Nephron (organoid): ENCODE data around the gene PLD5.
A peak's percentile ranks its signal among the peaks of the same experiment; 100 is the strongest.
"Not testable (repeated sequence)": the region's sequence is repeated elsewhere in the genome, so short reads cannot be mapped to it uniquely, and the experiment has no call there.

Experiments
- H3K27ac Mint-ChIP-seq, 3 experiments: 2 replicates each; pipeline ENCODE4 v1.8.0; 2020; ENCODE audit warnings: mixed read lengths in 3 of 3, mild to moderate bottlenecking in 2 of 3, moderate library complexity in 1 of 3
- H3K27me3 Mint-ChIP-seq: 2 replicates; pipeline ENCODE4 v1.8.0; 2021; ENCODE audit warnings: low read depth, mild to moderate bottlenecking, moderate library complexity, mixed read lengths
- H3K36me3 Mint-ChIP-seq: 2 replicates; pipeline ENCODE4 v1.8.0; 2020; ENCODE audit warnings: low read depth, mixed read lengths
- H3K4me1 Mint-ChIP-seq: 2 replicates; pipeline ENCODE4 v1.8.0; 2020; ENCODE audit warnings: mixed read lengths
- H3K4me3 Mint-ChIP-seq, 3 experiments: 2 replicates each; pipeline ENCODE4 v1.8.0; 2020; ENCODE audit warnings: mild to moderate bottlenecking in 3 of 3, mixed read lengths in 3 of 3, moderate library complexity in 2 of 3
- H3K9me3 Mint-ChIP-seq: 2 replicates; pipeline ENCODE4 v1.8.0; 2020; ENCODE audit warnings: mixed read lengths
- TF ChIP-seq, protein P1 (sequence below), 3 experiments: fragments of 200-600 bp; sonication (generic); IDR thresholded peaks; one replicate each; pipeline ENCODE4 v1.5.0; 2021; ENCODE audit warnings: antibody characterized with exemption in 3 of 3; ENCODE audit not compliant: unreplicated experiment in 3 of 3

Gene PLD5

DNA sequence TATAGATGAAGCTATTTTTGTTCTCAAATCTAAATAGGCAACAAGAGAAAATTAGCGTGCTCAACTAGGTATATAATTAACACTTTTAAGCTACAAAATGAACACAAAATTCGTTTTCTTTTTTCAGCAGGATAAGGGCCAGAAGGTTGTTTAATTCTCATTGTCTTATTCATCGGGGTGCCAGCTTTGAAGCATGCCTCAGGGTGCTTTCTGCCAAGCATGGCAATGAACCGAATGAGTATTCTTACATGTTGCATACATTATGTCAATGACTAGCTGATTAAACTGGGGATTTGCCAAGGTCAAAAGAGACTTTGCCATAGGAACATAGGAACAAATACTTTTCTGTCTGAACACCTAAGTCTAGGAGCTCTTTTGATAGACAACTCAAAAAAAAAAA is 423.6 kb downstream of the PLD5 start:
- Mint-ChIP-seq H3K4me3 (no peak overlapping the region), H3K4me1 (no peaks in the 10 kb centered on the region), H3K36me3 (no peaks in the 10 kb centered on the region), H3K27me3 (no peaks in the 10 kb centered on the region), H3K27ac (peak overlapping the region in 1 of 3 experiments; percentile 31), H3K9me3 (peaks cover 3% of the 10 kb centered on the region)
- TF ChIP-seq, protein P1, sequence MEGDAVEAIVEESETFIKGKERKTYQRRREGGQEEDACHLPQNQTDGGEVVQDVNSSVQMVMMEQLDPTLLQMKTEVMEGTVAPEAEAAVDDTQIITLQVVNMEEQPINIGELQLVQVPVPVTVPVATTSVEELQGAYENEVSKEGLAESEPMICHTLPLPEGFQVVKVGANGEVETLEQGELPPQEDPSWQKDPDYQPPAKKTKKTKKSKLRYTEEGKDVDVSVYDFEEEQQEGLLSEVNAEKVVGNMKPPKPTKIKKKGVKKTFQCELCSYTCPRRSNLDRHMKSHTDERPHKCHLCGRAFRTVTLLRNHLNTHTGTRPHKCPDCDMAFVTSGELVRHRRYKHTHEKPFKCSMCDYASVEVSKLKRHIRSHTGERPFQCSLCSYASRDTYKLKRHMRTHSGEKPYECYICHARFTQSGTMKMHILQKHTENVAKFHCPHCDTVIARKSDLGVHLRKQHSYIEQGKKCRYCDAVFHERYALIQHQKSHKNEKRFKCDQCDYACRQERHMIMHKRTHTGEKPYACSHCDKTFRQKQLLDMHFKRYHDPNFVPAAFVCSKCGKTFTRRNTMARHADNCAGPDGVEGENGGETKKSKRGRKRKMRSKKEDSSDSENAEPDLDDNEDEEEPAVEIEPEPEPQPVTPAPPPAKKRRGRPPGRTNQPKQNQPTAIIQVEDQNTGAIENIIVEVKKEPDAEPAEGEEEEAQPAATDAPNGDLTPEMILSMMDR (IDR thresholded peaks at IDR 0.05; ENCODE audit: unreplicated experiment in 3 of 3): no peak

DNA sequence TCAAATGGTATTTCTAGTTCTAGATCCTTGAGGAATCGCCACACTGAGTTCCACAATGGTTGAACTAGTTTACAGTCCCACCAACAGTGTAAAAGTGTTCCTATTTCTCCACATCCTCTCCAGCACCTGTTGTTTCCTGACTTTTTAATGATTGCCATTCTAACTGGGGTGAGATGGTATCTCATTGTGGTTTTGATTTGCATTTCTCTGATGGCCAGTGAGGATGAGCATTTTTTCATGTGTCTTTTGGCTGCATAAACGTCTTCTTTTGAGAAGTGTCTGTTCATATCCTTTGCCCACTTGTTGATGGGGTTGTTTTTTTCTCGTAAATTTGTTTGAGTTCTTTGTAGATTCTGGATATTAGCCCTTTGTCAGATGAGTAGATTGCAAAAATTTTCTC is 427.2 kb downstream of the PLD5 start:
- H3K4me3 Mint-ChIP-seq, H3K27ac Mint-ChIP-seq, H3K36me3 Mint-ChIP-seq, H3K27me3 Mint-ChIP-seq, H3K9me3 Mint-ChIP-seq, H3K4me1 Mint-ChIP-seq: not testable (repeated sequence)

DNA sequence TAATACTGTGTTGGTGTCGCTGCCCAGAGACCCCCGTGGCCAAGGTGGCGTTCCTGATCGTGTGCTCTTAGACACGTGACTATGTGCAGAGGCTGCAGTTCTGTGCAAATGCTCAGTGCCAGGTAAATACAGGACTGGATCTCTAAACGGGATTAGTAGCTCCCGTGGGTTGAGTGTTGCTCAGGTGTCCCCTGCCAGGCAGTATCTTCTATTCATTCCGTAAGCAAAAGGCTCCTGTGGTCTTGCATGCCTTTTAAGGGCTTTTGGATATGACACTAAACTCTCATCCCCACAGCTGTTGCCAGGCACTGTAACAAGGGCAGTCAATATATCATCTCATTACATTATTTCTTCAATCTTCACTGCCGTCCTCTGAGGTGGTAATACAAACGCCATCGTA is 431.4 kb downstream of the PLD5 start:
- H3K27me3 Mint-ChIP-seq: no peaks in the 10 kb centered on the region

DNA sequence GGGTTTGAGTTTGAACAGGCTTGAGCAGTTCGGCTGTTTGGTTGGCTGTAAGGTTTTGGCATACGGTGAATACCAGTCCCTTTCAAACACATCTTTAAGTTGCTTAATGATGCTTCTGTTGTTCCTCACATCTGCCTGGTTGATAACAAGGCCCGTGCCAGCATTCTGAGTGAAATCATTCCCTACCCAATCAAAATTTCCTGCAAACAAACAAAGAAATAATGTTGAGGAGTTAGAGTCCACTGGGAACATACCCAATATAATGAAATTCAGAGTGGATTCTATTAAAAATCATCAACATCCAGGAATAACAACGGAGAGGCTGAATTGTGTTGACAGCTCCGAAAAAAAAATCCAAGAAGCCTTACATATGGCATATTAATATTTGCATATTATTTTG is 434.6 kb downstream of the PLD5 start:
- Mint-ChIP-seq H3K9me3 (no peaks in the 10 kb centered on the region), H3K27me3 (no peaks in the 10 kb centered on the region), H3K4me3 (no peak overlapping the region), H3K4me1 (peaks cover 24% of the 10 kb centered on the region), H3K36me3 (no peaks in the 10 kb centered on the region), H3K27ac (peak overlapping the region in 1 of 3 experiments; percentile 68)
- TF ChIP-seq, protein P1 (IDR thresholded peaks at IDR 0.05; ENCODE audit: unreplicated experiment in 3 of 3): no peak

More for the DNA sequence above, 431.4 kb downstream of the PLD5 start:
- no peaks in the 10 kb centered on the region for H3K36me3 Mint-ChIP-seq
- H3K9me3 Mint-ChIP-seq: peaks cover under 1% of the 10 kb centered on the region
- TF ChIP-seq, protein P1 (IDR thresholded peaks at IDR 0.05; ENCODE audit: unreplicated experiment in 3 of 3): no peak
- H3K4me3 Mint-ChIP-seq: no peak overlapping the region
- no peak overlapping the region for H3K27ac Mint-ChIP-seq
- H3K4me1 Mint-ChIP-seq: peaks cover 17% of the 10 kb centered on the region

DNA sequence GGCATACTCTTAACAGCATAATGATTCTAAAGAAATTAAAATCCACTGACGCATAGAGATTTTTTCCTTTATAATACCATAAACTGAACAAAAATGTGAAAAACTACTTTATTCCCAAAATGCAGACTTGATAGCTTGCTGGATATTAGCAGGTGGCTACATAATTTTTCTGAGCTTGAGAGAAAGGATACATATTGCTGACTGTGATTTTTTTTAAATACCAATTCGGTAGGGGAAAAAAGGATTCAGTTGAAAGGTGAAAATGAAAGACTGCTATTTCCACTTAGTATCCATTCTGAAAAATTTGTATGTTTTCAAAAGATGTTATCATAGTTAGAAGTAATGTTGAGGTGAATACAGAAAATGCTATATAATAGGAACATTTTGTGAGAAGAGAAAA is 435.6 kb downstream of the PLD5 start:
- TF ChIP-seq, protein P1 (IDR thresholded peaks at IDR 0.05; ENCODE audit: unreplicated experiment in 3 of 3): no peak
- no peaks in the 10 kb centered on the region for H3K27me3 Mint-ChIP-seq
- H3K4me1 Mint-ChIP-seq: peaks cover 28% of the 10 kb centered on the region
- no peak overlapping the region for H3K4me3 Mint-ChIP-seq
- no peaks in the 10 kb centered on the region for H3K9me3 Mint-ChIP-seq
- no peak overlapping the region for H3K27ac Mint-ChIP-seq
- H3K36me3 Mint-ChIP-seq: no peaks in the 10 kb centered on the region

DNA sequence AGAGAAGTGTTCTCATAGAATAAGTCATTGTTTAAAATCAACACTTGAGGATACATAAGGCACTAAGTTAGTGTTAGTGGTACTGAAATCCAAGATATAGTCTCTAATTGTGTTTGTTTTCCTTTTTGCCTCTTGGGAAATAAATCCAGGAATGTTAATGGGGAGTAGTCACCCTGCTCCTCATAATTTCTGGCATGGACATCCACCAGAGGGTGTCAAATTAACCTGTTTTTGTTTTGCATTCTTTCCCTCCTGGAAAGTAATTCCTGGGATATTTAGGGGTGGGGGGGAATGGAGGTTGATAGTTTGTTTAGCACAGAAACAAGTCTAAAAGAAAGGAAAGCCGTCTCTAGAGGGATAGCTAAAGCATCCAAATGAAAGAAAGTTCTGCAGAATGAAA is 437.8 kb downstream of the PLD5 start:
- TF ChIP-seq, protein P1 (IDR thresholded peaks at IDR 0.05; ENCODE audit: unreplicated experiment in 3 of 3): no peak
- Mint-ChIP-seq H3K27me3 (no peaks in the 10 kb centered on the region), H3K27ac (no peak overlapping the region), H3K36me3 (no peaks in the 10 kb centered on the region), H3K4me3 (no peak overlapping the region), H3K4me1 (peaks cover 33% of the 10 kb centered on the region), H3K9me3 (no peaks in the 10 kb centered on the region)
